A204.1 (cell line): ENCODE results near the gene TMEM14A.
"Not testable (repeated sequence)": the region's sequence is repeated elsewhere in the genome, so short reads cannot be mapped to it uniquely, and the experiment has no call there.

Experiments
- FAIRE-seq: peaks from 2 replicates; lab custom pipeline; 2012; peaks lifted over from hg19 to GRCh38; lab: Jason Lieb, UNC

TMEM14A gene

GRCh38 chr6:52670502-52671409, at the start of gene TMEM14A:
Gene TMEM14A (plus strand): TSS chr6:52671113. CDS start chr6:52677103, 5,990 bp downstream.
- FAIRE-seq, result no peak

- FAIRE-seq, result no peak
Observed at GRCh38 chr6:52621631-52622030, 49.3 kb upstream of the TMEM14A start.

- no peak for FAIRE-seq
Observed at GRCh38 chr6:52622810-52623209, 48.1 kb upstream of the TMEM14A start.

- FAIRE-seq, result no peak
Observed at GRCh38 chr6:52632011-52632410, 38.9 kb upstream of the TMEM14A start.

GRCh38 chr6:52634211-52634610, 36.7 kb upstream of the TMEM14A start:
- no peak for FAIRE-seq

GRCh38 chr6:52635049-52635577, 35.8 kb upstream of the TMEM14A start:
- FAIRE-seq, result no peak

GRCh38 chr6:52636830-52637229, 34.1 kb upstream of the TMEM14A start:
- FAIRE-seq, result no peak

GRCh38 chr6:52639493-52639892, 31.4 kb upstream of the TMEM14A start:
- no peak for FAIRE-seq

- no peak for FAIRE-seq
Observed at GRCh38 chr6:52640170-52640569, 30.7 kb upstream of the TMEM14A start.

- no peak for FAIRE-seq
Observed at GRCh38 chr6:52640916-52641315, 30.0 kb upstream of the TMEM14A start.

- FAIRE-seq, result no peak
Observed at GRCh38 chr6:52641388-52641787, 29.5 kb upstream of the TMEM14A start.

GRCh38 chr6:52641826-52642225, 29.1 kb upstream of the TMEM14A start:
- no peak for FAIRE-seq

- no peak for FAIRE-seq
Observed at GRCh38 chr6:52642368-52642767, 28.5 kb upstream of the TMEM14A start.

GRCh38 chr6:52643158-52643557, 27.8 kb upstream of the TMEM14A start:
- FAIRE-seq, result no peak

- no peak for FAIRE-seq
Observed at GRCh38 chr6:52644253-52644652, 26.7 kb upstream of the TMEM14A start.

- no peak for FAIRE-seq
Observed at GRCh38 chr6:52645976-52646375, 24.9 kb upstream of the TMEM14A start.

GRCh38 chr6:52647199-52647598, 23.7 kb upstream of the TMEM14A start:
- no peak for FAIRE-seq

- FAIRE-seq, result peak; percentile 82
Observed at GRCh38 chr6:52649536-52650160, 21.3 kb upstream of the TMEM14A start.

GRCh38 chr6:52650941-52651340, 20.0 kb upstream of the TMEM14A start:
- no peak for FAIRE-seq

GRCh38 chr6:52653151-52653550, 17.8 kb upstream of the TMEM14A start:
- no peak for FAIRE-seq

- FAIRE-seq, result no peak
Observed at GRCh38 chr6:52654007-52654406, 16.9 kb upstream of the TMEM14A start.

GRCh38 chr6:52654592-52654991, 16.3 kb upstream of the TMEM14A start:
- no peak for FAIRE-seq

- not testable (repeated sequence) for FAIRE-seq
Observed at GRCh38 chr6:52655941-52656340, 15.0 kb upstream of the TMEM14A start.
